ENCODE data around the gene BZW2.
"Not testable (repeated sequence)": the region's sequence is repeated elsewhere in the genome, so short reads cannot be mapped to it uniquely, and the experiment has no call there.

The BZW2 gene

GRCh38 chr7:16675277-16675676 lies 29.3 kb downstream of the BZW2 start:
- DNase-seq, result no peak

- DNase-seq, result no peak
Measured at GRCh38 chr7:16677978-16678494, 32.1 kb downstream of the BZW2 start.

GRCh38 chr7:16678645-16679566 lies 32.9 kb downstream of the BZW2 start:
- not testable (repeated sequence) for DNase-seq

GRCh38 chr7:16684935-16685334 lies 39.0 kb downstream of the BZW2 start:
- DNase-seq, result no peak

GRCh38 chr7:16685535-16685934 lies 39.6 kb downstream of the BZW2 start:
- DNase-seq, result no peak

- DNase-seq, result no peak
Measured at GRCh38 chr7:16688249-16688648, 42.3 kb downstream of the BZW2 start.

GRCh38 chr7:16691241-16691640 lies 45.3 kb downstream of the BZW2 start:
- no peak for DNase-seq

GRCh38 chr7:16693601-16694318 lies 47.8 kb downstream of the BZW2 start:
- no peak for DNase-seq

GRCh38 chr7:16694806-16695205 lies 48.8 kb downstream of the BZW2 start:
- no peak for DNase-seq

GRCh38 chr7:16695621-16696237 lies 49.7 kb downstream of the BZW2 start:
- DNase-seq, result no peak

- no peak for DNase-seq
Measured at GRCh38 chr7:16697507-16698199, 51.7 kb downstream of the BZW2 start.

GRCh38 chr7:16698200-16698905 lies 52.4 kb downstream of the BZW2 start:
- DNase-seq, result no peak

GRCh38 chr7:16702441-16702840 lies 56.5 kb downstream of the BZW2 start:
- no peak for DNase-seq

GRCh38 chr7:16708511-16708910 lies 62.5 kb downstream of the BZW2 start:
- DNase-seq, result no peak

- DNase-seq, result no peak
Measured at GRCh38 chr7:16708980-16709379, 63.0 kb downstream of the BZW2 start.

GRCh38 chr7:16710651-16711050 lies 64.7 kb downstream of the BZW2 start:
- DNase-seq, result no peak

GRCh38 chr7:16711730-16712129 lies 65.7 kb downstream of the BZW2 start:
- no peak for DNase-seq

GRCh38 chr7:16712916-16713315 lies 66.9 kb downstream of the BZW2 start:
- no peak for DNase-seq

- no peak for DNase-seq
Measured at GRCh38 chr7:16715928-16716327, 69.9 kb downstream of the BZW2 start.

- no peak for DNase-seq
Measured at GRCh38 chr7:16718111-16718656, 72.2 kb downstream of the BZW2 start.

GRCh38 chr7:16719699-16720098 lies 73.7 kb downstream of the BZW2 start:
- DNase-seq, result no peak

- no peak for DNase-seq
Measured at GRCh38 chr7:16721541-16721940, 75.6 kb downstream of the BZW2 start.

All from GF-D8 (cell line).